ENCODE measurements around the gene ACOD1.
A peak's percentile ranks its signal among the peaks of the same experiment; 100 is the strongest.
"Not testable (repeated sequence)": the region's sequence is repeated elsewhere in the genome, so short reads cannot be mapped to it uniquely, and the experiment has no call there.

The ACOD1 gene

GRCh38 chr13:76948149-76948548, at the start of gene ACOD1:
Gene ACOD1 (plus strand): TSS chr13:76948511. CDS start chr13:76948559, 48 bp downstream.
- no peak for DNase-seq

GRCh38 chr13:76899066-76899465, 49.2 kb upstream of the ACOD1 start:
- not testable (repeated sequence) for DNase-seq

GRCh38 chr13:76903544-76904162, 44.7 kb upstream of the ACOD1 start:
- DNase-seq, result peak; percentile 61

- DNase-seq, result no peak
These were observed 43.8 kb upstream of the ACOD1 start for GRCh38 chr13:76904507-76904906.

GRCh38 chr13:76912476-76912875, 35.8 kb upstream of the ACOD1 start:
- DNase-seq, result no peak

- no peak for DNase-seq
These were observed 34.4 kb upstream of the ACOD1 start for GRCh38 chr13:76913898-76914297.

- no peak for DNase-seq
These were observed 31.2 kb upstream of the ACOD1 start for GRCh38 chr13:76917095-76917494.

- DNase-seq, result not testable (repeated sequence)
These were observed 30.4 kb upstream of the ACOD1 start for GRCh38 chr13:76917755-76918481.

- no peak for DNase-seq
These were observed 26.8 kb upstream of the ACOD1 start for GRCh38 chr13:76921516-76921915.

- no peak for DNase-seq
These were observed 23.2 kb upstream of the ACOD1 start for GRCh38 chr13:76925115-76925514.

GRCh38 chr13:76927955-76928354, 20.4 kb upstream of the ACOD1 start:
- no peak for DNase-seq

GRCh38 chr13:76928456-76928855, 19.9 kb upstream of the ACOD1 start:
- DNase-seq, result no peak

GRCh38 chr13:76929320-76929719, 19.0 kb upstream of the ACOD1 start:
- DNase-seq, result no peak

- DNase-seq, result no peak
These were observed 18.4 kb upstream of the ACOD1 start for GRCh38 chr13:76929851-76930374.

GRCh38 chr13:76932076-76932475, 16.2 kb upstream of the ACOD1 start:
- no peak for DNase-seq

GRCh38 chr13:76934671-76935070, 13.6 kb upstream of the ACOD1 start:
- no peak for DNase-seq

GRCh38 chr13:76936763-76937162, 11.5 kb upstream of the ACOD1 start:
- no peak for DNase-seq

- no peak for DNase-seq
These were observed 11.0 kb upstream of the ACOD1 start for GRCh38 chr13:76937281-76937820.

- DNase-seq, result no peak
These were observed 9.1 kb upstream of the ACOD1 start for GRCh38 chr13:76939215-76939614.

- DNase-seq, result no peak
These were observed 5.9 kb upstream of the ACOD1 start for GRCh38 chr13:76942363-76942762.

GRCh38 chr13:76943646-76944045, 4.7 kb upstream of the ACOD1 start:
- no peak for DNase-seq

- DNase-seq, result no peak
These were observed 3.9 kb upstream of the ACOD1 start for GRCh38 chr13:76944456-76944855.

- no peak for DNase-seq
These were observed 1.8 kb downstream of the ACOD1 start for GRCh38 chr13:76950101-76950500.

- no peak for DNase-seq
These were observed 5.7 kb downstream of the ACOD1 start for GRCh38 chr13:76953968-76954367.

Data from retina (tissue), 1 donor.